H1 (cell line): ENCODE data around the gene FHIT. TPM values are rescaled to one million over a fixed set of nuclear protein-coding genes. Genes with fewer than 3 reads are reported as not detected.

Source experiments
- CTBP2 ChIP-seq: IDR thresholded peaks from 2 replicates; pipeline ENCODE4 v1.7.0; 2011; ENCODE audit warnings: borderline replicate concordance, mild to moderate bottlenecking, moderate library complexity, mixed read lengths, low read length; ENCODE audit not compliant: insufficient read depth, insufficient read length
- GABPA ChIP-seq: IDR thresholded peaks from 2 replicates; pipeline ENCODE4 v1.6.1; 2011; ENCODE audit warnings: mild to moderate bottlenecking, low read length, moderate library complexity, borderline replicate concordance; ENCODE audit not compliant: insufficient read depth
- SIRT6 ChIP-seq: IDR thresholded peaks from one replicate; pipeline ENCODE4 v1.7.1; 2012; ENCODE audit warnings: low read length, inconsistent platforms
- polyA plus RNA-seq, 7 experiments: library from polyadenylated mRNA; depleted of rRNA in 3 of 7; stranded (reverse) in 5 of 7; unstranded in 2 of 7; fragments of >200 nt in 5 of 7; fragments of 200-250 nt in 2 of 7; gene quantifications; 1 replicate in 5 of 7; 2 replicates in 1 of 7; 4 replicates in 1 of 7; pipeline versions ENCODE4 v1.2.1 to v1.2.3, GENCODE V29; 2011 to 2013; ENCODE audit warnings: missing spikeins in 2 of 7, mixed read lengths in 2 of 7
- total RNA-seq: library from RNA; stranded (reverse); fragmentation: NEBNext Ultra II Directional; extraction: Animal tissue kit (Norgen Biotek cat#: 25700); gene quantifications from 2 replicates; pipeline ENCODE4 v1.2.1, GENCODE V29; 2021
- TF ChIP-seq, protein P1 (sequence below): fragments of 300-600 bp; sonication (generic); IDR thresholded peaks from 2 replicates; pipeline ENCODE4 v1.7.1; 2012; ENCODE audit warnings: low read length, moderate library complexity, mild to moderate bottlenecking, inconsistent platforms; ENCODE audit not compliant: insufficient replicate concordance

FHIT gene
- total and polyA plus RNA-seq, 2 of the 8 experiments (the other 6 are each of a cell fraction or from before 2014, with no cell fraction given), result 1.2 to 3.2 TPM

DNA sequence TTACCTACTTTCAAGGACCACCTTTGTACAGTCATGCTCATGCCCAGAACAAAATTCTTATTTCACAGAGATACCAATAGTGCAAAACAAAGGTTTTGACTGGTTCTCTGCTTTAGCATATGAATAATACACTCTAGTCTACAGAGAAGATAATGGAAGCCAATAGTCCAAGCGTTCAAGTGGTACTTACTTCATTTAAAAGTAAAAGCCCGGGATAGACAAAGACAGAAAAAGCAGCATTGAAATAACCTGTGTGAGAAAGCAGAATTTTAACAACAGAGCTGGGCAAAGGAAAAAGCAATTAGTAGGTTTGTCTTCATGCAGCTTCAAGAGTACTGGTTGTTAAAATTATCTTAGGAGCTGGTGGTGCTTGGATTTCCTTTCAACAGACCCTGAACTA lies 848.3 kb downstream of the FHIT start (continued):
- TF ChIP-seq, protein P1, sequence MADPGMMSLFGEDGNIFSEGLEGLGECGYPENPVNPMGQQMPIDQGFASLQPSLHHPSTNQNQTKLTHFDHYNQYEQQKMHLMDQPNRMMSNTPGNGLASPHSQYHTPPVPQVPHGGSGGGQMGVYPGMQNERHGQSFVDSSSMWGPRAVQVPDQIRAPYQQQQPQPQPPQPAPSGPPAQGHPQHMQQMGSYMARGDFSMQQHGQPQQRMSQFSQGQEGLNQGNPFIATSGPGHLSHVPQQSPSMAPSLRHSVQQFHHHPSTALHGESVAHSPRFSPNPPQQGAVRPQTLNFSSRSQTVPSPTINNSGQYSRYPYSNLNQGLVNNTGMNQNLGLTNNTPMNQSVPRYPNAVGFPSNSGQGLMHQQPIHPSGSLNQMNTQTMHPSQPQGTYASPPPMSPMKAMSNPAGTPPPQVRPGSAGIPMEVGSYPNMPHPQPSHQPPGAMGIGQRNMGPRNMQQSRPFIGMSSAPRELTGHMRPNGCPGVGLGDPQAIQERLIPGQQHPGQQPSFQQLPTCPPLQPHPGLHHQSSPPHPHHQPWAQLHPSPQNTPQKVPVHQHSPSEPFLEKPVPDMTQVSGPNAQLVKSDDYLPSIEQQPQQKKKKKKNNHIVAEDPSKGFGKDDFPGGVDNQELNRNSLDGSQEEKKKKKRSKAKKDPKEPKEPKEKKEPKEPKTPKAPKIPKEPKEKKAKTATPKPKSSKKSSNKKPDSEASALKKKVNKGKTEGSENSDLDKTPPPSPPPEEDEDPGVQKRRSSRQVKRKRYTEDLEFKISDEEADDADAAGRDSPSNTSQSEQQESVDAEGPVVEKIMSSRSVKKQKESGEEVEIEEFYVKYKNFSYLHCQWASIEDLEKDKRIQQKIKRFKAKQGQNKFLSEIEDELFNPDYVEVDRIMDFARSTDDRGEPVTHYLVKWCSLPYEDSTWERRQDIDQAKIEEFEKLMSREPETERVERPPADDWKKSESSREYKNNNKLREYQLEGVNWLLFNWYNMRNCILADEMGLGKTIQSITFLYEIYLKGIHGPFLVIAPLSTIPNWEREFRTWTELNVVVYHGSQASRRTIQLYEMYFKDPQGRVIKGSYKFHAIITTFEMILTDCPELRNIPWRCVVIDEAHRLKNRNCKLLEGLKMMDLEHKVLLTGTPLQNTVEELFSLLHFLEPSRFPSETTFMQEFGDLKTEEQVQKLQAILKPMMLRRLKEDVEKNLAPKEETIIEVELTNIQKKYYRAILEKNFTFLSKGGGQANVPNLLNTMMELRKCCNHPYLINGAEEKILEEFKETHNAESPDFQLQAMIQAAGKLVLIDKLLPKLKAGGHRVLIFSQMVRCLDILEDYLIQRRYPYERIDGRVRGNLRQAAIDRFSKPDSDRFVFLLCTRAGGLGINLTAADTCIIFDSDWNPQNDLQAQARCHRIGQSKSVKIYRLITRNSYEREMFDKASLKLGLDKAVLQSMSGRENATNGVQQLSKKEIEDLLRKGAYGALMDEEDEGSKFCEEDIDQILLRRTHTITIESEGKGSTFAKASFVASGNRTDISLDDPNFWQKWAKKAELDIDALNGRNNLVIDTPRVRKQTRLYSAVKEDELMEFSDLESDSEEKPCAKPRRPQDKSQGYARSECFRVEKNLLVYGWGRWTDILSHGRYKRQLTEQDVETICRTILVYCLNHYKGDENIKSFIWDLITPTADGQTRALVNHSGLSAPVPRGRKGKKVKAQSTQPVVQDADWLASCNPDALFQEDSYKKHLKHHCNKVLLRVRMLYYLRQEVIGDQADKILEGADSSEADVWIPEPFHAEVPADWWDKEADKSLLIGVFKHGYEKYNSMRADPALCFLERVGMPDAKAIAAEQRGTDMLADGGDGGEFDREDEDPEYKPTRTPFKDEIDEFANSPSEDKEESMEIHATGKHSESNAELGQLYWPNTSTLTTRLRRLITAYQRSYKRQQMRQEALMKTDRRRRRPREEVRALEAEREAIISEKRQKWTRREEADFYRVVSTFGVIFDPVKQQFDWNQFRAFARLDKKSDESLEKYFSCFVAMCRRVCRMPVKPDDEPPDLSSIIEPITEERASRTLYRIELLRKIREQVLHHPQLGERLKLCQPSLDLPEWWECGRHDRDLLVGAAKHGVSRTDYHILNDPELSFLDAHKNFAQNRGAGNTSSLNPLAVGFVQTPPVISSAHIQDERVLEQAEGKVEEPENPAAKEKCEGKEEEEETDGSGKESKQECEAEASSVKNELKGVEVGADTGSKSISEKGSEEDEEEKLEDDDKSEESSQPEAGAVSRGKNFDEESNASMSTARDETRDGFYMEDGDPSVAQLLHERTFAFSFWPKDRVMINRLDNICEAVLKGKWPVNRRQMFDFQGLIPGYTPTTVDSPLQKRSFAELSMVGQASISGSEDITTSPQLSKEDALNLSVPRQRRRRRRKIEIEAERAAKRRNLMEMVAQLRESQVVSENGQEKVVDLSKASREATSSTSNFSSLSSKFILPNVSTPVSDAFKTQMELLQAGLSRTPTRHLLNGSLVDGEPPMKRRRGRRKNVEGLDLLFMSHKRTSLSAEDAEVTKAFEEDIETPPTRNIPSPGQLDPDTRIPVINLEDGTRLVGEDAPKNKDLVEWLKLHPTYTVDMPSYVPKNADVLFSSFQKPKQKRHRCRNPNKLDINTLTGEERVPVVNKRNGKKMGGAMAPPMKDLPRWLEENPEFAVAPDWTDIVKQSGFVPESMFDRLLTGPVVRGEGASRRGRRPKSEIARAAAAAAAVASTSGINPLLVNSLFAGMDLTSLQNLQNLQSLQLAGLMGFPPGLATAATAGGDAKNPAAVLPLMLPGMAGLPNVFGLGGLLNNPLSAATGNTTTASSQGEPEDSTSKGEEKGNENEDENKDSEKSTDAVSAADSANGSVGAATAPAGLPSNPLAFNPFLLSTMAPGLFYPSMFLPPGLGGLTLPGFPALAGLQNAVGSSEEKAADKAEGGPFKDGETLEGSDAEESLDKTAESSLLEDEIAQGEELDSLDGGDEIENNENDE, result no peak
- TF ChIP-seq CTBP2, result no peak
- no peak for TF ChIP-seq SIRT6
- no peak for TF ChIP-seq GABPA
- TF ChIP-seq, all 59 proteins: peak for 0
